Nephron progenitor cell (in vitro differentiated cells): ENCODE data around the gene TLL1.

Experiments
- DNase-seq: peaks from one replicate; pipeline ENCODE4 v3.0.0; 2021
- H3K27ac Mint-ChIP-seq: 2 replicates; pipeline ENCODE4 v1.8.0; 2021; ENCODE audit warnings: mild to moderate bottlenecking, moderate library complexity, mixed read lengths
- H3K27me3 Mint-ChIP-seq: 2 replicates; pipeline ENCODE4 v1.8.0; 2021; ENCODE audit warnings: mild to moderate bottlenecking, low read depth, mixed read lengths; ENCODE audit not compliant: poor library complexity
- H3K36me3 Mint-ChIP-seq: 2 replicates; pipeline ENCODE4 v1.8.0; 2021; ENCODE audit warnings: low read depth, mixed read lengths
- H3K4me1 Mint-ChIP-seq: 2 replicates; pipeline ENCODE4 v1.8.0; 2021; ENCODE audit warnings: mixed read lengths
- H3K4me3 Mint-ChIP-seq: 2 replicates; pipeline ENCODE4 v1.8.0; 2021; ENCODE audit warnings: mild to moderate bottlenecking, moderate library complexity, mixed read lengths
- H3K9me3 Mint-ChIP-seq: 2 replicates; pipeline ENCODE4 v1.8.0; 2021; ENCODE audit warnings: mild to moderate bottlenecking, moderate library complexity, mixed read lengths
- TF ChIP-seq, protein P1 (sequence below): fragments of 200-600 bp; sonication (generic); IDR thresholded peaks from 2 replicates; pipeline ENCODE4 v1.5.0; 2021; ENCODE audit warnings: antibody characterized with exemption

The TLL1 gene

GRCh38 chr4:165972747-165973146 is 99.7 kb downstream of the TLL1 start:
- Mint-ChIP-seq H3K36me3 (no peaks in the 10 kb centered on the region), H3K9me3 (peaks cover under 1% of the 10 kb centered on the region), H3K27ac (no peak overlapping the region), H3K4me1 (no peaks in the 10 kb centered on the region), H3K27me3 (peaks cover 3% of the 10 kb centered on the region), H3K4me3 (no peak overlapping the region)
- no peak for DNase-seq
- TF ChIP-seq, protein P1, sequence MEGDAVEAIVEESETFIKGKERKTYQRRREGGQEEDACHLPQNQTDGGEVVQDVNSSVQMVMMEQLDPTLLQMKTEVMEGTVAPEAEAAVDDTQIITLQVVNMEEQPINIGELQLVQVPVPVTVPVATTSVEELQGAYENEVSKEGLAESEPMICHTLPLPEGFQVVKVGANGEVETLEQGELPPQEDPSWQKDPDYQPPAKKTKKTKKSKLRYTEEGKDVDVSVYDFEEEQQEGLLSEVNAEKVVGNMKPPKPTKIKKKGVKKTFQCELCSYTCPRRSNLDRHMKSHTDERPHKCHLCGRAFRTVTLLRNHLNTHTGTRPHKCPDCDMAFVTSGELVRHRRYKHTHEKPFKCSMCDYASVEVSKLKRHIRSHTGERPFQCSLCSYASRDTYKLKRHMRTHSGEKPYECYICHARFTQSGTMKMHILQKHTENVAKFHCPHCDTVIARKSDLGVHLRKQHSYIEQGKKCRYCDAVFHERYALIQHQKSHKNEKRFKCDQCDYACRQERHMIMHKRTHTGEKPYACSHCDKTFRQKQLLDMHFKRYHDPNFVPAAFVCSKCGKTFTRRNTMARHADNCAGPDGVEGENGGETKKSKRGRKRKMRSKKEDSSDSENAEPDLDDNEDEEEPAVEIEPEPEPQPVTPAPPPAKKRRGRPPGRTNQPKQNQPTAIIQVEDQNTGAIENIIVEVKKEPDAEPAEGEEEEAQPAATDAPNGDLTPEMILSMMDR: no peak

DNA sequence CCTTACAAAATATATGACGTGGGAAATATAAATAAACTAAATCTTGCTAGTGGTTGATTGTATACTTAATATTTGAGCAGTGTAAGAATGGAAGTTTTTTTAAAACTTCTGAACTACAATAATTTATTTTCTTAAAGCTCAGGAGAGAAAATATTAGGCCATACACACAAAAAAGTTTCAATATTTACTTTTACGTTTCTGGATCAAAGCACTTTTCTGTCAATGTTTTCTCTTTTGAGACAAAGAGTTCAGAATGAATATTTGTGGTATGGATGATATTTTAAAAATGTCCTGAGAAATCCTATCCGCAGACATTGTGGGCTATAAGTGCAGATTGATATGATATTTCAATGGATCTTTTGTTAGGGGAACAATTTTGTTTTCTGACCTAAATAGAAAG is 109.9 kb downstream of the TLL1 start:
- TF ChIP-seq, protein P1: no peak
- Mint-ChIP-seq H3K27me3 (no peaks in the 10 kb centered on the region), H3K36me3 (no peaks in the 10 kb centered on the region), H3K4me1 (no peaks in the 10 kb centered on the region), H3K9me3 (no peaks in the 10 kb centered on the region), H3K27ac (no peak overlapping the region), H3K4me3 (no peak overlapping the region)
- DNase-seq: no peak

DNA sequence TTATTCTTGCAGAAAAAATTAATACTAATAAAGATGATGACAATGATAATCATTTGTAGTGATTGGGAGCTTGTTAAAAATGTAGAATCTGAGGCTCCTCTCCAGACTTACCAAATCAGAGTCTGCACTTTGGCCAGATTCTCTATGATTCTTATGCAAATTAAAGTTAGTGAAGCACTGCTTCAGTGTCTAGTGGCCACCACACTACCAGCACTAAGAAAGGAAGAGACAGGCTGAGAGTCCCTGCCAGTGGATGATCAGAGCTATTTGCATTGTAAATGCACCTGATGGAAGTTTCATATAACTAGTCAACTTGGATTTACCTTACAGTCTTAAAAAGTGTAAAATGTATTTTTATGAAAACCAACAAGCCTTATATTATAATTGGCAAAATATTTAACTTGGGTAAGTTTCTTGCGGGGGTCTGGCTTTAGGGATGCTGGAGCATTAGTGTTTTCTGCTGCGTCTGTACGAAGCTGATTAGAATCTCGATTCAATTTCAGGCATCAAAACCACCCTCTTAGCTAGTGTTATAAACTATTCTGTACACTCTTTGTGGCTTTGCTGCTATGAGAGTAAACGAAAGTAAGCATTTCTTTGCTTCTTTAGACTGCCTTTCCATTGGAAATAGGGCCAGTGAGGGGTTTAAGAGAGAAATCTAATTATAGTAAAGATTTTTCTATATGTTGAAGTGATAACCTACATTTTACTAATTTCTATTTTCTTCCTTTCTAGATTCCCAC is 114.1 kb downstream of the TLL1 start:
- Mint-ChIP-seq H3K36me3 (no peaks in the 10 kb centered on the region), H3K4me1 (no peaks in the 10 kb centered on the region), H3K27me3 (no peaks in the 10 kb centered on the region), H3K27ac (no peak overlapping the region), H3K9me3 (no peaks in the 10 kb centered on the region), H3K4me3 (no peak overlapping the region)
- DNase-seq: no peak
- TF ChIP-seq, protein P1: no peak

DNA sequence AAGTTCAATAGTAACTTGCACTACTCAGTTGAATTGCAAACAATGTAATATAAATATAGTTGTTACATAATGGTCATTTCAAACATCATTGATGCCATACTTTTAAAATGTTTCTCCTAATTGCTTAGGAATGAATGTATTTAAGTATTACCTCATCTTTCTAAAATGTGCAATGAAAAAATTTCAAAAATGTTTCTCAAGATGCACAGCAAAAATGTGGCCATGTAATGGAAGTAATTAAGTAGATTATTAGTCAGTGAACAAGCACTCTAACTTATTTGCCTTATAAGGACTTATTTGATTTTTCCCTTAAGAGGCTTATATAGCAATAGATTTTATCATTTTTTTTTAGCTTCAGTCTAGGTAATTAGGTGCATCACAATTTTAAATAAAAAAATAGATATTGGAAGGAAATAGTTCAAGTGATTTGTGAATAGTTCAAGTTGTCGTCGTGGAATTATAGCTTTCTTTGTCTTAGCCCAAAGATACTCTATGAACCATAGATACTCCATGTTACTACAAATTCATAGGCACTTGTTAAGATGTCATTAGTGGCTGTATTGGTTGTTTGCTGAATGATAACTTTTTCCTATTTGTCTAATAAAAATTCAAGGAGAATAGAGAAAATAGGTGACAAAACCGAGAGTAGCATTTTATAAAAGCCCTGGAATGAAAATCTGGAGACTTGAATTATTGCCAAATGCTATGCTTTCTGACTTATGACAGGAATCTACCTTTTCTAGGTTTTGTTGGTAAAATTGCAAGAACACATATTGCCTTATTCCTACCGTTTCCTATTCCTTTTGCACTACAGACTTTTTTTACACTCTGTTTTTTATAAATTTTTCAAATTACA is 118.5 kb downstream of the TLL1 start:
- no peaks in the 10 kb centered on the region for H3K4me1 Mint-ChIP-seq

GRCh38 chr4:165992283-165992682 is 119.2 kb downstream of the TLL1 start:
- TF ChIP-seq, protein P1: no peak
- no peak overlapping the region for H3K27ac Mint-ChIP-seq
- no peaks in the 10 kb centered on the region for H3K4me1 Mint-ChIP-seq
- no peaks in the 10 kb centered on the region for H3K9me3 Mint-ChIP-seq
- DNase-seq: no peak
- H3K4me3 Mint-ChIP-seq: no peak overlapping the region
- H3K36me3 Mint-ChIP-seq: no peaks in the 10 kb centered on the region
- H3K27me3 Mint-ChIP-seq: no peaks in the 10 kb centered on the region

More for the DNA sequence above, 118.5 kb downstream of the TLL1 start:
- Mint-ChIP-seq H3K27ac (no peak overlapping the region), H3K27me3 (no peaks in the 10 kb centered on the region), H3K9me3 (no peaks in the 10 kb centered on the region), H3K36me3 (no peaks in the 10 kb centered on the region), H3K4me3 (no peak overlapping the region)
- TF ChIP-seq, protein P1: no peak
- DNase-seq: no peak
